Anterior cingulate cortex (tissue), 58 donors: ENCODE results near the gene LRIF1.

ENCODE experiments used
- DNase-seq, 58 donors: peaks; one replicate each; lab custom pipeline; 2025; lab: John Stamatoyannopoulos, UW

LRIF1 gene

DNA sequence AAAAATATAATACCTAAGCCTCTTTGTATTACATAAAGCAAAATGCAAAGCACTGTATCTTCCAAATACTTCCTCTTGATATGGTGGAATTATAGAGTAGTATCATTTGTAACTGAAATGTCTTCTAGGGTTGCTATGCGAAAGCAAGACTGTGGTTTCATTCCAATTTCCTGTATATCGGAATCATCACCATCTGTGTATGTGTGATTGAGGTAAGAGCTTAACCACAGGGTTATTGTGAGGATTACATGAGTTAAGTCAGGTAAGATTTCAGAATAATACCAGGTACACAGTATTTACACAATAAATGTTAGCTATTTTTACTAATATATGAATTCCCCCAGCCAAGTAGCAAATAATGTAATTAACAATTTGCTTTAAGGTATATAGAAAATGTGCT lies 66.0 kb downstream of the LRIF1 start:
- no peak for DNase-seq
